Endometrium (tissue), 2 donors: ENCODE measurements around the gene SEC31A.
A peak's percentile ranks its signal among the peaks of the same experiment; 100 is the strongest.
"Not testable (repeated sequence)": the region's sequence is repeated elsewhere in the genome, so short reads cannot be mapped to it uniquely, and the experiment has no call there.

Source experiments
- FAIRE-seq: peaks from 2 replicates; lab custom pipeline; 2012; peaks lifted over from hg19 to GRCh38; lab: Jason Lieb, UNC
- donor health status: control.
- donor health status: control.

SEC31A gene, protein sequence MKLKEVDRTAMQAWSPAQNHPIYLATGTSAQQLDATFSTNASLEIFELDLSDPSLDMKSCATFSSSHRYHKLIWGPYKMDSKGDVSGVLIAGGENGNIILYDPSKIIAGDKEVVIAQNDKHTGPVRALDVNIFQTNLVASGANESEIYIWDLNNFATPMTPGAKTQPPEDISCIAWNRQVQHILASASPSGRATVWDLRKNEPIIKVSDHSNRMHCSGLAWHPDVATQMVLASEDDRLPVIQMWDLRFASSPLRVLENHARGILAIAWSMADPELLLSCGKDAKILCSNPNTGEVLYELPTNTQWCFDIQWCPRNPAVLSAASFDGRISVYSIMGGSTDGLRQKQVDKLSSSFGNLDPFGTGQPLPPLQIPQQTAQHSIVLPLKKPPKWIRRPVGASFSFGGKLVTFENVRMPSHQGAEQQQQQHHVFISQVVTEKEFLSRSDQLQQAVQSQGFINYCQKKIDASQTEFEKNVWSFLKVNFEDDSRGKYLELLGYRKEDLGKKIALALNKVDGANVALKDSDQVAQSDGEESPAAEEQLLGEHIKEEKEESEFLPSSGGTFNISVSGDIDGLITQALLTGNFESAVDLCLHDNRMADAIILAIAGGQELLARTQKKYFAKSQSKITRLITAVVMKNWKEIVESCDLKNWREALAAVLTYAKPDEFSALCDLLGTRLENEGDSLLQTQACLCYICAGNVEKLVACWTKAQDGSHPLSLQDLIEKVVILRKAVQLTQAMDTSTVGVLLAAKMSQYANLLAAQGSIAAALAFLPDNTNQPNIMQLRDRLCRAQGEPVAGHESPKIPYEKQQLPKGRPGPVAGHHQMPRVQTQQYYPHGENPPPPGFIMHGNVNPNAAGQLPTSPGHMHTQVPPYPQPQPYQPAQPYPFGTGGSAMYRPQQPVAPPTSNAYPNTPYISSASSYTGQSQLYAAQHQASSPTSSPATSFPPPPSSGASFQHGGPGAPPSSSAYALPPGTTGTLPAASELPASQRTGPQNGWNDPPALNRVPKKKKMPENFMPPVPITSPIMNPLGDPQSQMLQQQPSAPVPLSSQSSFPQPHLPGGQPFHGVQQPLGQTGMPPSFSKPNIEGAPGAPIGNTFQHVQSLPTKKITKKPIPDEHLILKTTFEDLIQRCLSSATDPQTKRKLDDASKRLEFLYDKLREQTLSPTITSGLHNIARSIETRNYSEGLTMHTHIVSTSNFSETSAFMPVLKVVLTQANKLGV

DNA sequence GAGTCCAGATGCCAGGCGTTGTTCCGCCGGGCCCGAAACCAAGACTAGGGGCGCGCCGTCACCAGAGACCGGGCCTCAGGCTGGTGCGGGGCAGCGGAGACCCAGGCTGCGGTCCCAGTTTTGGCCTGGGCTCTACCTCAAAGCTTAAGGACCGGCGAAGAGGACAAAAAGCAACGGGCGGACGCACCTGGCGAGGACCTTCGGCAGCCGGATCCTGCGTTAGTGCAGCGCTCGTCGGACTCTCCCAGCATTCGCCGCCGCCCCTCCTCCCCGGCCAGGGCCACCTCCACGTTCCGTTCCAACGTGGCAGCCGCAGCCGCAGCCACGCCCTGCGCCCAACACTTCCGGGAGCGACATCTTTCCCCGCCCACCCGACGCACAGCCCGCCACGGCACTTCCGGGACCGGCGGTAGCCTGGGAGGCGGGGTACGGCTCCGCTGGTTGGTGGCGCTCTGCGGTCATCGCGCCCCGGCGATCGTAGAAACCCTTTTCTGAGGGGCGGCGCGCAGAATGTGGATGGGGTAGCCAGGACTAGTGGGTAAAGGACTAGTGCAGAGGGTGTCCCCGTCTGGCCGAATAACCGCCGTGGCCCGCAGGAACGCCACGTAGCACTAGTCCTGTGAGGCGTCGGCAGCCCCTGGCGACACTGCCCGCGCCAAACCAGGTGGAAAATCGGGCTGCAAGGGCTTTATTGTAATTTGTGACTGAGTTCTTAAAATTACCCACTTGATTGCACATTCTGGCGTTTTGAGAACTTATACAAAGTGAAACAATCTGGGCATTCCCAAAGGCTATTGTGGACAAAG lies at the start of gene SEC31A:
Gene SEC31A, minus strand, starts transcription at position 253 of the 806 bp plus-strand sequence. CDS start 9,217 bp downstream, outside the sequence.
- FAIRE-seq, result peak; percentile 81

- FAIRE-seq, result no peak
Measured at GRCh38 chr4:82939414-82939813, 48.5 kb upstream of the SEC31A start.

GRCh38 chr4:82934441-82934840 lies 43.5 kb upstream of the SEC31A start:
- no peak for FAIRE-seq

GRCh38 chr4:82930848-82931755 lies 40.1 kb upstream of the SEC31A start:
- no peak for FAIRE-seq

DNA sequence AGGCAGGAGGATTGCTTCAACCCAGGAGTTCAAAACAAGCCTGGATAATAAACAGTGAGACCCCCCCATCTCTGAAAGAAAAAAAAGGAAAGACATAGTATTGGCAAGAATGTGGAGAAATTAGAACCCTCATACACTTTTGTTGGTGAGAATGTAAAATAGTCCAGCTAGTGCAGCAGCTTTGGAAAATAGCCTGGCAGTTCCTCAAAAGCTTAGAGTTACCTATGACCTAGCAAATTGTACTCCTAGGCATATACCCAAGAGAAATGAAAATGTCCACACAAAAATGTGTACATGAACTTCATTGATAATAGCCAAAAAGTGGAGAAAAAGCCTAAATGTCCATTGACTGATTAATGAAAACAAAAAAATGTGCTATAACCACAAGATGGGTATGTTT lies 30.8 kb upstream of the SEC31A start:
- no peak for FAIRE-seq

- FAIRE-seq, result no peak
Measured at GRCh38 chr4:82919386-82919785, 28.4 kb upstream of the SEC31A start.

GRCh38 chr4:82918091-82918490 lies 27.1 kb upstream of the SEC31A start:
- FAIRE-seq, result no peak

DNA sequence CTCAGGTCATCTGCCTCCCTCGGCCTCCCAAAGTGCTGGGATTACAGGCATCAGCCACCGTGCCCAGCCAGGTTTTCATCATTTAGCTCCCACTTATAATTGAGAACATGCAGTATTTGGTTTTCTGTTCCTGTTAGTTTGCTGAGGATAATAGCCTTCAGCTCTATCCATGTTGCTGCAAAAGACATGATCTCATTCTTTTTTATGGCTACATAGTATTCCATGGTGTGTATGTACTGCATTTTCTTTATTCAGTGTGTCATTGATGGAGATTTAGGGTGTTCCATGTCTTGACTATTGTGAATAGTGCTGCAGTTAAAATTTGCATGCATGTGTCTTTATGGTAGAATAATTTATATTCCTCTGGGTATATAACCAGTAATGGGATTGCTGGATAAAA lies 23.0 kb upstream of the SEC31A start:
- FAIRE-seq, result not testable (repeated sequence)

- FAIRE-seq, result no peak
Measured at GRCh38 chr4:82913305-82913704, 22.4 kb upstream of the SEC31A start.

DNA sequence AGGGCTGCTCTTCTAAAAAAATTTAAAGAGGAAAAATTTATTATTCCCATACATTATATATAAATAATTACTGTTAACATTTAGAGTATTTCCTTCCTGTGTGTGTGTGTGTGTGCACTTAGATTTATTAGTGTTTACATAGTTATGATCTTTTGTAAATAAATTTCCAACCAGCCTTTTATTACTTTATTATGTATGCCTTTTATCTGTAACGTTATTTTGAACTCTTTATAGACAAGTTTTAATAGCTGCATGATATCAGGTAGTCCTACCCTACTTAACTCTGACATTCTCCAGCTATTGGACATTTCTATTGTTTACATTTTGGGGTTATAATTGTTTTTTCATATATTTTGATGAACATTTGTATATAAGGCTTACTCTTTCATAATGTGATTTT lies 18.4 kb upstream of the SEC31A start:
- no peak for FAIRE-seq

DNA sequence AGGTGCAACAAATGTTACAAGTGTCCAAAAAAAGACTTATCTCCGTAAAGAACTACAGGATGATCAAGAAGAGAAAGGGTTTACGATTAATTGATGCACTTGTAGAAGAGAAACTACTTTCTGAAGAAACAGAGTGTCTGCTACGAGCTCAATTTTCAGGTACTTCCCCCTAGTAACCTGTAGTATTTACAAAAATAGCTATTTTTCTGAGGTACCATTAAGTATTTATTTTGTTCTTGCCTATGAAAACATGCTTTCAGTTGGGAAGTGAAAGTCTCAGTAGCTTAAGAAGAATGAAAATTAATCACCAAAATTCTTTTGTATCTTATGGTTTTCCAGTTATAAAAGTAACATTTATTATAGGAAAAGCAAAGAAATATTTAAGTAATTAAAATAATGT lies 15.5 kb upstream of the SEC31A start:
- no peak for FAIRE-seq

DNA sequence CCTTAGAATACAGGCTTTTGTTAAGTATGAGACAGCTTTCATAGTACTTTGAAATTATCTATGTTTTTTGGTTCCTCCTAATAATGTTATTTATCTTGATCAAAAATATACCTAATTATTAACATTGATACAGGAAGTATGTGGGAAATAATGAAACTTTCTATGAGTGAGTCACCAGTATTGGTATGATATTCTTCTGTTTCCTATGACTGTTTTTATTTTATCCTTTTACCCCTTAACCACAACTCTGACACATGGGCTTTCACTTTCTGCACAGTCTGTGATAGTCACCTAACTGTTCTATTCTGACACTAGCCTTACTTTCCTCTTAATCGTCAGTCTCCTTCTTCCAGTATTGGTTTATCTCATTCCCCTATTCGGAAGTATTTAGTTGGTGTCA lies 14.3 kb upstream of the SEC31A start:
- no peak for FAIRE-seq

DNA sequence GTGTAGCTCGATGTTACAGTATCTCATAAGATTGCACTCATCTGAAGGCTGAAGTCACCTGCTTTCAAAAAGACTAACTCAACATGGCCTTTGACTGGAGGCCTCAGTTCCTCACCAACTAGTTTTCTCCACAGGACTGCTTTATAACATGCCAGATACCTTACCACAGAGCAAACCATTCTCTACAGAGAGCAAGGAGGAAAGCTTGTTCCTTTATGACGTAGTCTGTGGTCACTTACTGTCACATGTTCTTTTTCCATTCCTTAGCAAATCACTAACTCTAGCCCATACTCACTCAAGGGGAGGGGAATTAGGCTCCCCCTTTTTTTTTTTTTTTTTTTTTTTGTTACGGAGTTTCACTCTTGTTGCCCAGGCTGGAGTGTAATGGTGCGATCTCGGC lies 12.8 kb upstream of the SEC31A start:
- no peak for FAIRE-seq

DNA sequence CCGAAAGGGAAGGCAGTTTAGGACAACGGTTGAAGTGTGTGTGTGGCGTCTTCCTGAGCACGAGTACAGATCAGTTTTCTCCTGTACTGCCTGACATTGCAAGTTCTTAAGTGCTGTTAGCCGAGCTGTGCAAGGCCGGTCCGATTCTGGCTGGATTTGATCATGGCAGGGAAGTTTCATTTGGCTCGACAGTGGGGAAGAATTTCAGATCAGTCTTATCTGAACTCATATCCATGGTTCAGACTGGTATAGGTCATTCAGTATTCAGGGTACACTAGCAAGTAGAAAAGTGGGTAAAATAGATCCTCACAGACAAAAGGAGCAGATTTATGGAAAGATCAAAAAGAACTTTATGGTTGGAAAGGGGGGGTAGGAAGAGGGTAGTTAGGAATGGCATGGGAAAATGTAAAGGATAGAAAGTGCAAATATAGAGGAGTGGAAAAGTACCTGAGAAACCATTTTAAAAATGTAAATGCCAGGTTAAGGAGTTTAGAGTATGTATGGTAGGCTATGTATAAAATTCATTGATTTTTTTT lies 10.3 kb upstream of the SEC31A start:
- FAIRE-seq, result no peak

DNA sequence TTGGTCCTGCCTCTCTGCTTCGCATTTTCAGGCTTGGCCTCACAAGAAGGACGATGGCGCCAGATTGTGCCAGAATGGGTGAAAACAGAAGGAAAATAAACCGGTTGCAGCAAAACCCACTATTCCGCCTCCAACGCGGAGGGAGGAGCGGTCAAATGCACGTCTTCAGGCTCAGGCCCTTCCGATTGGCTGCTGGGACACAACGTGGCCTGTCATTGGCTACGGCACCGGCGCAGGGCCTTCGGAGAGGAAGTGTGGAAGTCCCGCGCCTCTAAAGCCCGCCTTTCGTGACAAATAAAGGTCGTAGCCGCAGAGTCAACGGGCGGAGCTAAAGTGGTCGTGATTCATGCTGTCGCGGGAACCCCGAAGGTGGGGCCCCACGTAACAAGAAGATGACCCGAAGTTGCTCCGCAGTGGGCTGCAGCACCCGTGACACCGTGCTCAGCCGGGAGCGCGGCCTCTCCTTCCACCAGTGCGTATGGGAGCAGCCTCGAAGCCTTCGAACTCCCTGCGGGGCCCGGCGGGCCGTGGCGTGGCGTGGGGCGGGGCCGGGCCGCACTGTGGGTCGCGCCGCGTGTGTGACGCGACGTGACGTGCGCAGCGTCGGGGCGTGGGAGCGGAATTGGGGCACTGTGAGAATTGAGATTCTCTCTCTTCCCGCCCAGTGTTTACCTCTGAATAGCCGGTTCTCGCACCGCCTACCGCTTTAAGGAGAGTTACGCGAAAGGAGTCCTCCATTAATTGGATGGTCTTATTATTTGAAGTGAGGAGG lies 9.6 kb upstream of the SEC31A start, which contains the start of gene THAP9:
Gene THAP9, plus strand, starts transcription at position 325 of the 772 bp plus-strand sequence. Its CDS starts 68 bp downstream, at position 393.
- FAIRE-seq, result peak; percentile 95

DNA sequence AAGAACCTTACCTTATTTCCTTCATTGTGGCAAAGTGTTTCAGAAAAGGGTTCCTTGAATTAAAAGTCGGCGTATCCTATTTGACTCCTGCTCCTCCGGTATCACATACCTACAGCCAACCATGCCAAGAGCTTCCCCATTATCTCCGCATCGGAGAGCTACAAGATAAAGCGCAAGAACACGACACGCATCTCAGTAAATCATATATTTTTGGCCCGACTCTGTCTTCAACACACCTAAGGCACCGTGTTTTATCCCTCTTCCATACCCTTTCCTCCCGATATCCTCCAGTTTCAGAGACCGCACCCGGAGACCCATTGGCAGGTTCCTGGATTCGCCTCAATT lies 9.1 kb upstream of the SEC31A start:
- no peak for FAIRE-seq

DNA sequence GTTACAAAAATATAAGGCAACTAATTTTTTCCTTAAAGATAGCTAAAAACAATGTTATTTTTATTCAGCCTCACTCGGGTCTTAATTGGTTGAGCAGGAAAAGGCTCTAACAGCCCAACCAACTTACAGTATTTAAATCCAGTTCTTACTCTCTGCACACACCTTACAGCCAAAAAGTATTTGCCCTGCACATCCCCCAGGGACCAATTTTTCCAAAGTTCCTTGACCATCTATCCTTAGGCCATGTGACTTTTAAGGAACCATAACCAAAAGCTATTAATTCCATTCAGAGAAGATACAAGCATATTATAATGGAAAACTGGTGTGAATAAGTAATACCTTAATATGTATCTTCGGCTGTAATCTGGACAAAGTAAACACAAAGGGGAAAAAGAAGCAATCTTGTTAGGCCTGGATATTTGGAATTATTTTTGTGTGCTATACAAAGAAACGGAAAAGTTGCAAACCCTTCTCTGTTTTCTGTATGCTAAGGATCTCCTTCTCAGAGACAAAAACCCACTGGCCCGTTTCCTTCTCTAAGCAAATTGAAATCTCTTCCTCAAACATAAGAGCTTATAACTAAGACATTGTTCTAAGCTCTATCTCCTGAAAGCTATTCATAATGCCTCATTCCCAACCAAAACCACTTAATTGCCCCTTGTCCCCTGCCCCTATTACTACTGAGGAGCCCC lies 8.6 kb upstream of the SEC31A start:
- no peak for FAIRE-seq

DNA sequence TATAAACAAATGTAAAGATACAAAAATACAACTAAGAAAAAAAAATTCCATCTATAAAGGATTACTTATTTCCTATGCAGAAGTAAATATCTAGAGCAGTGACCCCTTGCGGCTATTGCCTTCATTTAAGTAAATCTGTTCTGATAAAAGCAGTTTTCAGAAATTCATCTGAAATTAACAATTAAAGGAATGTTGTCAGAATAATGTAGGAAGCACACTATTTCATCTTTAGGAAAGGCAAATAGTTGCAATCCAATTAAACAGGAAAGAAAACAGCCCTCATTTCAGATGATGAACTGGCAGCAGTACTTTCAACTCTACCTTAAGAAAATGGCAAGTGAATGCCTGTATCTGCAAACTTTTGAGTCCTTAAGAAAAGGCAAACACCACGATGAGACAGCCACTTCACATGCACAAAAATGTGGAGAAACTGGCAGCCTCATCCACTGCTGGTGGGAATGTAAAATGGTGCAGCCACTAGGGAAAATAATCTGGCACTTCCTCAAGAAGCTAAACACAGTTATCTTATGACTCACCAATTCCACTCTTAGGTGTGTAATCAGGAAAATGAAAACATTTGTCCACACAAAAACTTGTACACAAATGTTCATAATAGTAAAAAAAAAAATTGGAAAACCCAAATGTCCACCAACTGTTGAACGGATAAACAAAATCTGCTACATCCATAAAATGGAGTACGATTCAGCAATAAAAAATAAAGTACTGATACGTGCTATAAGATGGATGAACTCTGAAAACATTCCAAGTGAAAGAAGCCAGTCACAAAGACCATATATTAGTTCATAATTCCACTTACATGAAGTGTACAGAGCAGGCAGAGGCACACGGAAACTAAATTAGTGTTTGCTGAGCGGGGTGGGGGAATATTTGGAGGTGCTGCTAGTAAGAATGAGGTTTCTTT lies 7.6 kb upstream of the SEC31A start:
- peak; percentile 81 for FAIRE-seq
